ENCODE data around the gene EVA1C.

Gene EVA1C

DNA sequence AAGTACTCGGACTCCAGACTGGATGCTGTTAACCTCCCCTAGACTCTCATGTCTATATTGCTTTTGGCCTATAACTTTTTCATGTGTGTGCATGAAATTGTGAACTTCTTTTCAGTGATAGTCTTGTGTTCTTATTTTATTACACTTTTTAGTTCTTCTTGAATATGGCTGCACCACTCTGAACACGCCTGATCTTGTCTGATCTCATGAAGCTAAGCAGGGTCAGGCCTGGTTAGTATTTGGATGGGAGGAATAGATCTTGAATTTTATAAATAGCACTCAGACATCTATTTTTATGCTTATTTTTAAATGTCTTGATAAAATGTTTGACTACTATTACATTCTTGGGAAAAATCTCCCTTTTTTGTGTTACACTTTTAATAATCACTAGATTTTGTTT, 150.4 kb downstream of the EVA1C start:
- DNase-seq (ENCODE audit: low spot score) = no peak

Data from HuH-7.5 (cell line).